AG08396 (cell line): ENCODE measurements around the gene ATP8B3.
"Not testable (repeated sequence)": the region's sequence is repeated elsewhere in the genome, so short reads cannot be mapped to it uniquely, and the experiment has no call there.

Experiments
- DNase-seq: peaks from one replicate; pipeline ENCODE4 v3.0.0; 2012; ENCODE audit warnings: low spot score, mixed read lengths

ATP8B3 gene

GRCh38 chr19:1797313-1797712 is 14.8 kb downstream of the ATP8B3 start:
- DNase-seq, result not testable (repeated sequence)

- DNase-seq, result no peak
Observed at GRCh38 chr19:1796395-1797142, 15.5 kb downstream of the ATP8B3 start.

GRCh38 chr19:1794424-1795172 is 17.5 kb downstream of the ATP8B3 start:
- no peak for DNase-seq

- DNase-seq, result no peak
Observed at GRCh38 chr19:1791879-1792278, 20.2 kb downstream of the ATP8B3 start.

- DNase-seq, result no peak
Observed at GRCh38 chr19:1790054-1790792, 21.9 kb downstream of the ATP8B3 start.

- no peak for DNase-seq
Observed at GRCh38 chr19:1789261-1790041, 22.6 kb downstream of the ATP8B3 start.

- no peak for DNase-seq
Observed at GRCh38 chr19:1787116-1787515, 25.0 kb downstream of the ATP8B3 start.

GRCh38 chr19:1786668-1787067 is 25.4 kb downstream of the ATP8B3 start:
- DNase-seq, result no peak

- DNase-seq, result no peak
Observed at GRCh38 chr19:1785310-1785709, 26.8 kb downstream of the ATP8B3 start.

GRCh38 chr19:1783874-1784273 is 28.2 kb downstream of the ATP8B3 start:
- DNase-seq, result no peak

GRCh38 chr19:1783354-1783753 is 28.7 kb downstream of the ATP8B3 start:
- DNase-seq, result no peak

- no peak for DNase-seq
Observed at GRCh38 chr19:1782521-1782920, 29.6 kb downstream of the ATP8B3 start.

- no peak for DNase-seq
Observed at GRCh38 chr19:1780272-1780958, 31.7 kb downstream of the ATP8B3 start.

GRCh38 chr19:1779574-1779973 is 32.5 kb downstream of the ATP8B3 start:
- no peak for DNase-seq

- no peak for DNase-seq
Observed at GRCh38 chr19:1777149-1777548, 34.9 kb downstream of the ATP8B3 start.

GRCh38 chr19:1776606-1777147 is 35.4 kb downstream of the ATP8B3 start:
- no peak for DNase-seq

GRCh38 chr19:1775951-1776605 is 36.0 kb downstream of the ATP8B3 start:
- no peak for DNase-seq

GRCh38 chr19:1774989-1775772 is 36.9 kb downstream of the ATP8B3 start:
- DNase-seq, result no peak

- DNase-seq, result no peak
Observed at GRCh38 chr19:1773184-1773583, 38.9 kb downstream of the ATP8B3 start.
